Activated CD4-positive, alpha-beta T cell treated with anti-CD3 and anti-CD28 coated beads, Interleukin-2, amount 50 U/mL, for 24 hours (primary cell): ENCODE data around the gene SYT2.
"Not testable (repeated sequence)": the region's sequence is repeated elsewhere in the genome, so short reads cannot be mapped to it uniquely, and the experiment has no call there.

Experiments used
- DNase-seq, 2 donors: peaks; one replicate each; pipeline ENCODE4 v3.0.0-alpha.2; 2020; ENCODE audit warnings: low read depth in 1 of 2, low spot score in 1 of 2

SYT2 gene

GRCh38 chr1:202625416-202626360 lies 84.6 kb downstream of the SYT2 start:
- DNase-seq = no peak

- DNase-seq = no peak
These were observed 85.5 kb downstream of the SYT2 start for GRCh38 chr1:202624781-202625108.

- DNase-seq = no peak
These were observed 86.0 kb downstream of the SYT2 start for GRCh38 chr1:202624088-202624780.

- DNase-seq = not testable (repeated sequence)
These were observed 86.8 kb downstream of the SYT2 start for GRCh38 chr1:202623476-202623875.

- DNase-seq = no peak
These were observed 87.2 kb downstream of the SYT2 start for GRCh38 chr1:202623075-202623474.

GRCh38 chr1:202622388-202622787 lies 87.9 kb downstream of the SYT2 start:
- no peak for DNase-seq

- DNase-seq = no peak
These were observed 88.8 kb downstream of the SYT2 start for GRCh38 chr1:202621446-202621845.

- DNase-seq = not testable (repeated sequence)
These were observed 90.2 kb downstream of the SYT2 start for GRCh38 chr1:202620036-202620435.

GRCh38 chr1:202619505-202619904 lies 90.7 kb downstream of the SYT2 start:
- DNase-seq = no peak

GRCh38 chr1:202619012-202619411 lies 91.2 kb downstream of the SYT2 start:
- DNase-seq = not testable (repeated sequence)

- DNase-seq = no peak
These were observed 93.8 kb downstream of the SYT2 start for GRCh38 chr1:202616355-202616915.

- DNase-seq = no peak
These were observed 94.5 kb downstream of the SYT2 start for GRCh38 chr1:202615501-202616354.

- DNase-seq = not testable (repeated sequence)
These were observed 95.1 kb downstream of the SYT2 start for GRCh38 chr1:202615208-202615500.

GRCh38 chr1:202614363-202615207 lies 95.7 kb downstream of the SYT2 start:
- DNase-seq = not testable (repeated sequence)

- no peak for DNase-seq
These were observed 96.7 kb downstream of the SYT2 start for GRCh38 chr1:202613571-202613970.

GRCh38 chr1:202612036-202612435 lies 98.2 kb downstream of the SYT2 start:
- DNase-seq = not testable (repeated sequence)

GRCh38 chr1:202605515-202605914 lies 104.7 kb downstream of the SYT2 start:
- no peak for DNase-seq

GRCh38 chr1:202603435-202603834 lies 106.8 kb downstream of the SYT2 start:
- no peak for DNase-seq

GRCh38 chr1:202600432-202601041 lies 109.7 kb downstream of the SYT2 start:
- DNase-seq = no peak
